ENCODE data around the gene PDE1C. TPM values are rescaled to one million over a fixed set of nuclear protein-coding genes. Genes with fewer than 3 reads are reported as not detected.

PDE1C gene
- total RNA-seq (not detected), polyA plus RNA-seq (not detected)

DNA sequence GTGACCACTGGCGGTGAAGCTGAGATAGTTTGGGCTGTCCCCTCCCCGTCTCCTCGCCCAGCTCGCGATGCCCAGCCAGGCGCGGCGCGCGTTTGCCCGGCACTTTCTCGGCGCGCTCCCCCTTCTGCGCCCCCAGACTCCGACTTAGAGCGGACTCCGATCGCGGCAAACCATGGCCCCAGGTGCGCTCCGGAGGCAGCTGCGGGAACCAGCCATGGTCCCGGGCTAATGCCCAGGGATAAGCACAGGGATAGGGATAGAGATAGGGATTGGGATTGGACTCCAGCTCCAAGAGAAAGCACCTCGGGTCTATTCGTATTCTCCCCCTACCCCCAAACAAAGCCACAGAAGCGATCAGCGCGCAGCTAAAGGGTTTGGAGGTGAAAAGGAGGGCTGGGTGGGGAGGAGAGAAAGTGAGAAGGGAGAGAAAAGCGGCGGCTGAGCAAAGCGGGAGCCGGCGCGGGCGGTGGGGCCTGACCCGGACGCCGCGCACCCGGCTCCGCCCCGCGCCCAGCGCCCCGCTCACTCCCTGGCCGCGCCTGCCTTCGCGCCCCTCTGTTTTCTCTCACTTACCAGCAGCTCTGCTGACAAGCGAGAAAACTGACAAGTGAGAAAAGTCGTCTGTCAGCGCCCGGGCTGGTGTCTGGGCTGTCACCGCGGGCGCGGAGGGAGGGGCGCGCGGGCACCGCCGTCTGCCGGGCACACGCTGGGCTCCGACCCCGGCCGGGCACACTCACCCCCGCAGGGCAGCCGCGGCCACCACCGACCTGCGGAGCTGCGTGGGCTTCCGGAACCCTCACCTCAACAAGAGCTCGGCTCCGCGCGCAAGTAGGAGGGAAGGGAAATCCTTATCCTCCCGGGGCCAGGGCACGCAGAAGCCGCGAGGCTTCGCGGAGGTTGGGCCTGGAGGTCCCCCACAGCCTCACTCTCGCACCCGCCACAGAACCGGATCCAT lies at the start of gene PDE1C:
Gene PDE1C (minus strand): TSS at position 2 of the 955 bp plus-strand sequence.
- H3K36me3 Mint-ChIP-seq: no peaks in the 10 kb centered on the region
- Histone ChIP-seq H3K36me3 (ENCODE audit: control insufficient read depth, insufficient read depth, low read length) (no peaks in the 10 kb centered on the region), H3K9me3 (ENCODE audit: control insufficient read depth in 2 of 2, low read length in 2 of 2) (no peaks in the 10 kb centered on the region), H3K27ac (ENCODE audit: insufficient read depth, low read length, poor library complexity, severe bottlenecking) (no peak within 1 kb of the TSS), H3K4me3 (ENCODE audit: low read depth, low read length) (no peak within 1 kb of the TSS), H3K4me1 (ENCODE audit: control insufficient read depth, insufficient read depth, low read length, poor library complexity, severe bottlenecking) (no peaks in the 10 kb centered on the region), H3K27me3 (ENCODE audit: control insufficient read depth, insufficient read depth, low read length) (no peaks in the 10 kb centered on the region)
- H3K4me1 Mint-ChIP-seq: no peaks in the 10 kb centered on the region
- H3K9me3 Mint-ChIP-seq: peaks cover 0 to 7% (median 1%) of the 10 kb centered on the region in 7 donors
- H3K27me3 Mint-ChIP-seq: peaks cover 29% of the 10 kb centered on the region
- no peak for ATAC-seq (ENCODE audit: low read depth in 2 of 2)
- DNase-seq: no peak
- no peak within 1 kb of the TSS for H3K27ac Mint-ChIP-seq
- H3K4me3 Mint-ChIP-seq: no peak within 1 kb of the TSS

DNA sequence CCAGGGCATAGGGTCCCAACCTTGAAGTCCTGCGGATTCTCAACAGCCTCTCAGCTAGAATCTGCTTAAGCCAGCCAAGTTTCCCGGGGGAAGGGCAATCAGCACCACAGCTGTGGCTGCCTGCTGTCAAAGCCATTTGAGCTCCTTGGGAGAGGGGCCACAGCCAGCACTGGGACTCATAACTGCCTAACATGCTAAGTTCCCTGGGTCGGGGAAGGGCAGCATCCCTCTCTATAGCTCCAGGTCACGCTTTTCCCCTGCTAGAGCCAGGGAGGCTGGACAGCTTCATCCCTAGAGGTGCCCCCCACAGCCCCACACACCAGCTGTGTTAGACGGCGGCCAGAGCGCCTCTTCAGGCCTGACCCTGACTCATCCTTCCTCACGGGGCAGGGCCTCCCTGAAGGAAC lies 49.6 kb upstream of the PDE1C start:
- no peaks in the 10 kb centered on the region for H3K27me3 ChIP-seq (ENCODE audit: control insufficient read depth, insufficient read depth, low read length)
- Mint-ChIP-seq H3K36me3 (no peaks in the 10 kb centered on the region), H3K9me3 (peaks cover 3 to 24% (median 7%) of the 10 kb centered on the region in 7 donors), H3K27me3 (no peaks in the 10 kb centered on the region), H3K27ac (no peak overlapping the region), H3K4me1 (no peaks in the 10 kb centered on the region), H3K4me3 (no peak overlapping the region)
- H3K36me3 ChIP-seq (ENCODE audit: control insufficient read depth, insufficient read depth, low read length): no peaks in the 10 kb centered on the region
- no peak overlapping the region for H3K27ac ChIP-seq (ENCODE audit: insufficient read depth, low read length, poor library complexity, severe bottlenecking)
- H3K4me3 ChIP-seq (ENCODE audit: low read depth, low read length): no peak overlapping the region
- DNase-seq (no peak), ATAC-seq (ENCODE audit: low read depth in 2 of 2) (no peak)
- H3K9me3 ChIP-seq (ENCODE audit: control insufficient read depth in 2 of 2, low read length in 2 of 2): peaks cover 0 to 1% of the 10 kb centered on the region in 2 experiments
- H3K4me1 ChIP-seq (ENCODE audit: control insufficient read depth, insufficient read depth, low read length, poor library complexity, severe bottlenecking): no peaks in the 10 kb centered on the region

DNA sequence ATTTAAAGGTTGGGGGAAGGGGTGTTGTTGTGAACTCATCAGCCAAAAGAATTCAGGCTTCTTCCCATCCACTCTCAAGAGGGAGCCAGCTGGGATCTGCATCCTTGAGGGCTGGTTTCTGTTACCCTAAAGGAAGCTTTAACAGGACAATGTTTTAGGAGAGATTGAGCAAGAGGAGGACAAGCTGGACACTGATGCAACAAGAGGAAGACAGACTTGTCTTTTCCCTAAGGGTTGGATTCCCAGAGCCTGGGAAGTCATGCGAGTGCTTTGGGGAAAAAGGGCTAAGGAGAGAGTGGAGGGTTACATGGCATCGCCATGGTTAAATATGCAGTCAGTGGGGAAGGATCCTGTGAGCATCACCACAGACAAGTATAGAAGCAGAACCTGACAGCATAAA lies 47.6 kb upstream of the PDE1C start:
- Mint-ChIP-seq H3K9me3 (peaks cover 2 to 17% (median 4%) of the 10 kb centered on the region in 7 donors), H3K27me3 (no peaks in the 10 kb centered on the region), H3K27ac (no peak overlapping the region), H3K4me3 (no peak overlapping the region), H3K4me1 (no peaks in the 10 kb centered on the region), H3K36me3 (no peaks in the 10 kb centered on the region)
- ATAC-seq (ENCODE audit: low read depth in 2 of 2) (no peak), DNase-seq (no peak)
- no peak overlapping the region for H3K4me3 ChIP-seq (ENCODE audit: low read depth, low read length)
- H3K27me3 ChIP-seq (ENCODE audit: control insufficient read depth, insufficient read depth, low read length): no peaks in the 10 kb centered on the region
- H3K27ac ChIP-seq (ENCODE audit: insufficient read depth, low read length, poor library complexity, severe bottlenecking): no peak overlapping the region
- H3K4me1 ChIP-seq (ENCODE audit: control insufficient read depth, insufficient read depth, low read length, poor library complexity, severe bottlenecking): no peaks in the 10 kb centered on the region
- H3K9me3 ChIP-seq (ENCODE audit: control insufficient read depth in 2 of 2, low read length in 2 of 2): peaks cover 0 to 1% of the 10 kb centered on the region in 2 experiments
- H3K36me3 ChIP-seq (ENCODE audit: control insufficient read depth, insufficient read depth, low read length): no peaks in the 10 kb centered on the region

DNA sequence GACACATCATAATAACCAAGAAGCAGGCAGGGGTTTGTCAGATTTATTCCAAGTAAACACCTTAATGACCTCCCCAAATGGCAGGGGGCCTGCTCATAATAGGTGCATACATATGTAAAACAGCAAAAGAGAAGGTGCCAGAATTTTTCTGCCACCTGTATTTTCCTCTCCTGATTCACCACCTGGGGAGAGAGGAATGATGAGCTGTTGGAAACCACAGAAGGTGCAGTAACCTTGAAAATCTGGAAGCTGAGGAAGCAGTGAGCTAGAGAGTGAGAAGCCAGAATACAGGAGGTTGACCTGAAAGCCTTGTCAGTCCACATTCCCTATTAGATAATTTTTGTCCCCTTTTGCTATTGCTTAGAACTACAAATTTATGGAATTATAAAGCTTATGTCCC lies 46.2 kb upstream of the PDE1C start:
- H3K27ac Mint-ChIP-seq: no peak overlapping the region
- no peaks in the 10 kb centered on the region for H3K27me3 Mint-ChIP-seq
- H3K4me3 Mint-ChIP-seq: no peak overlapping the region
- H3K4me1 Mint-ChIP-seq: no peaks in the 10 kb centered on the region
- peaks cover 2 to 17% (median 5%) of the 10 kb centered on the region in 7 donors for H3K9me3 Mint-ChIP-seq
- DNase-seq (no peak), ATAC-seq (ENCODE audit: low read depth in 2 of 2) (no peak)
- Histone ChIP-seq H3K36me3 (ENCODE audit: control insufficient read depth, insufficient read depth, low read length) (no peaks in the 10 kb centered on the region), H3K27me3 (ENCODE audit: control insufficient read depth, insufficient read depth, low read length) (no peaks in the 10 kb centered on the region), H3K27ac (ENCODE audit: insufficient read depth, low read length, poor library complexity, severe bottlenecking) (no peak overlapping the region), H3K9me3 (ENCODE audit: control insufficient read depth in 2 of 2, low read length in 2 of 2) (peaks cover 1 to 3% of the 10 kb centered on the region in 2 experiments), H3K4me1 (ENCODE audit: control insufficient read depth, insufficient read depth, low read length, poor library complexity, severe bottlenecking) (no peaks in the 10 kb centered on the region), H3K4me3 (ENCODE audit: low read depth, low read length) (no peak overlapping the region)
- no peaks in the 10 kb centered on the region for H3K36me3 Mint-ChIP-seq

DNA sequence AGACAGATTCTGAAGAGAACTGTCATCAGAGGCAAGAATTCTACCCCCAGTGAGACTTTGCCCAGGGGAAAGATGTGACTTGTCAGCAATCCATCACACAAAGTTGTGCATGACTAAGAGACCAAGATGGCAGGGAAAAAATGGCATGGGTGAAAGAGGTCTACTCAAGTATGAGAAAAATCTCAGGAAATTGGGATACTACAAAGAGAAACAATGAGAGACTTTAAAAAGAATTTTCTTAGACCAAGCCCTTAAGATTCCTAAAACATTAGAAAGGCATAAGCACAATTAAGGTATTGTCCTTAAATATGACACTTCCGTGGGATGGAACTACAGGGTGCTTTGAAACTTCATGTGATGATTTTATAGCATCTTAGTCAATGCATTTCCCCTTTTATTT lies 45.6 kb upstream of the PDE1C start:
- Mint-ChIP-seq H3K36me3 (no peaks in the 10 kb centered on the region), H3K27ac (no peak overlapping the region), H3K27me3 (no peaks in the 10 kb centered on the region), H3K9me3 (peaks cover under 1 to 15% (median 7%) of the 10 kb centered on the region in 7 donors), H3K4me3 (no peak overlapping the region), H3K4me1 (no peaks in the 10 kb centered on the region)
- no peak overlapping the region for H3K27ac ChIP-seq (ENCODE audit: insufficient read depth, low read length, poor library complexity, severe bottlenecking)
- H3K9me3 ChIP-seq (ENCODE audit: control insufficient read depth in 2 of 2, low read length in 2 of 2): peaks cover 1 to 4% of the 10 kb centered on the region in 2 experiments
- no peaks in the 10 kb centered on the region for H3K4me1 ChIP-seq (ENCODE audit: control insufficient read depth, insufficient read depth, low read length, poor library complexity, severe bottlenecking)
- DNase-seq: no peak
- no peak for ATAC-seq (ENCODE audit: low read depth in 2 of 2)
- no peak overlapping the region for H3K4me3 ChIP-seq (ENCODE audit: low read depth, low read length)
- H3K27me3 ChIP-seq (ENCODE audit: control insufficient read depth, insufficient read depth, low read length): no peaks in the 10 kb centered on the region
- no peaks in the 10 kb centered on the region for H3K36me3 ChIP-seq (ENCODE audit: control insufficient read depth, insufficient read depth, low read length)

DNA sequence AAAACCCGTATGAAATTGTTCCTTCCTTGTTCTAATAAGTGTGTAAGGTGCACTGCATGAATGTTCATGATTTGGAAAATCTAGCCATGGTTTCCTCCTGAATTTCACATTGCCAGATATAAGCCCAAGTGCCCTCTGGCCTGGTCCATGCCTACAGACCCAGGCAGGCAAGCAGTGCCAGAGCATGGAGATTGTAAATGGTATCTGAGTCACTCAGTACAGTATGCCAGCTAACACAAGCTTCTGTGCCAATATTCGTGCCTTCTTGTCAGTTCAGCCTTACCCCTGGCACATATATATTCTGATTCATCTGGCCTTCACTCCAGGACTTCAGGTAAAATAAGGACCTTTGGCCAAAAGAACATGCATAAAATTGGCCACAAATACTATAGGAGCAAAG lies 38.4 kb upstream of the PDE1C start:
- no peak overlapping the region for H3K4me3 ChIP-seq (ENCODE audit: low read depth, low read length)
- H3K27me3 ChIP-seq (ENCODE audit: control insufficient read depth, insufficient read depth, low read length): no peaks in the 10 kb centered on the region
- H3K27me3 Mint-ChIP-seq: no peaks in the 10 kb centered on the region
- ATAC-seq (ENCODE audit: low read depth in 2 of 2): no peak
- DNase-seq: no peak
- H3K36me3 ChIP-seq (ENCODE audit: control insufficient read depth, insufficient read depth, low read length): no peaks in the 10 kb centered on the region
- H3K9me3 ChIP-seq (ENCODE audit: control insufficient read depth in 2 of 2, low read length in 2 of 2): peaks cover 2 to 4% of the 10 kb centered on the region in 2 experiments
- H3K9me3 Mint-ChIP-seq: peaks cover under 1 to 35% (median 10%) of the 10 kb centered on the region in 7 donors
- no peaks in the 10 kb centered on the region for H3K4me1 Mint-ChIP-seq
- H3K4me3 Mint-ChIP-seq: no peak overlapping the region
- no peaks in the 10 kb centered on the region for H3K36me3 Mint-ChIP-seq
- H3K27ac Mint-ChIP-seq: no peak overlapping the region
- no peaks in the 10 kb centered on the region for H3K4me1 ChIP-seq (ENCODE audit: control insufficient read depth, insufficient read depth, low read length, poor library complexity, severe bottlenecking)
- no peak overlapping the region for H3K27ac ChIP-seq (ENCODE audit: insufficient read depth, low read length, poor library complexity, severe bottlenecking)

DNA sequence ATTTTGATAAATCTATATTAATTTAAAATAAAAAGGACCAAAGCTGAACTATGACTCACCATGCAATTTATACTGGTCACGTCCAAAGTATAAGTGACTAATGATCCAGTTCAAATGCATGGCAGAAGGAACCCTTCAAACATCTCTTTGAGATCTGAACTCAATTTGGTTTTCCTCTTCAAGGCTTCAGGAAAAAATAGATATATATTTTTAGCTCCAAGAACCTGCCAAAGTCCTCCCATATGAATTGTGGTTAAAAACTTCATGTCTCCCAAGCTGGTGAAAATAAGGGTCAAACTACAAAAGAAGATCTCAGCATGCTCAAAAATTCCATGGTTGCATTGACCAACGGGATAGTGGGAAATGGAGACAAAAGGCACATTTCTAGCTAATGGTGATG lies 34.6 kb upstream of the PDE1C start:
- Histone ChIP-seq H3K4me1 (ENCODE audit: control insufficient read depth, insufficient read depth, low read length, poor library complexity, severe bottlenecking) (no peaks in the 10 kb centered on the region), H3K9me3 (ENCODE audit: control insufficient read depth in 2 of 2, low read length in 2 of 2) (peaks cover 0 to 5% of the 10 kb centered on the region in 2 experiments), H3K4me3 (ENCODE audit: low read depth, low read length) (no peak overlapping the region), H3K27me3 (ENCODE audit: control insufficient read depth, insufficient read depth, low read length) (no peaks in the 10 kb centered on the region), H3K27ac (ENCODE audit: insufficient read depth, low read length, poor library complexity, severe bottlenecking) (no peak overlapping the region), H3K36me3 (ENCODE audit: control insufficient read depth, insufficient read depth, low read length) (no peaks in the 10 kb centered on the region)
- ATAC-seq (ENCODE audit: low read depth in 2 of 2) (no peak), DNase-seq (no peak)
- Mint-ChIP-seq H3K36me3 (no peaks in the 10 kb centered on the region), H3K27me3 (no peaks in the 10 kb centered on the region), H3K9me3 (peaks cover 0 to 37% (median 10%) of the 10 kb centered on the region in 7 donors), H3K4me1 (no peaks in the 10 kb centered on the region), H3K27ac (no peak overlapping the region), H3K4me3 (no peak overlapping the region)

DNA sequence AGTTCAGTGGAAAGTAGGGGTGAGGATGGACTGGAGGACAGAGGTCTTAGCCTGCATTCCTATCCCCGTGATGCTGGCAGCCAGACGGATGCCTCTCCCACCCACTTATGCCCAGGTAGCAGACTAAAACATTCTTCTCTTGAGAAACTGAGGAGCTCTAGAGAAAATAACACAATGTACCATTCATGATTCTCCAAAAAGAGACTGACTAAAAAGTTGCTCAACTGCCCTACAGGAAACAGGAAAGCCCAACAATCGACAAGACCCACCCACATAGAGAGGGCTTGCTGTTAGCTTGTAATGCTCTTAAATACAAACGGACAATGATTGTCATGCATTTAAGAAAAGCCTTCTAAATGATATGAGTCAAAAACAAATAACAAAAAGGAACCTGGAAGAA lies 33.2 kb upstream of the PDE1C start:
- Histone ChIP-seq H3K9me3 (ENCODE audit: control insufficient read depth in 2 of 2, low read length in 2 of 2) (peaks cover 0 to 5% of the 10 kb centered on the region in 2 experiments), H3K27me3 (ENCODE audit: control insufficient read depth, insufficient read depth, low read length) (no peaks in the 10 kb centered on the region), H3K4me3 (ENCODE audit: low read depth, low read length) (no peak overlapping the region), H3K27ac (ENCODE audit: insufficient read depth, low read length, poor library complexity, severe bottlenecking) (no peak overlapping the region), H3K4me1 (ENCODE audit: control insufficient read depth, insufficient read depth, low read length, poor library complexity, severe bottlenecking) (no peaks in the 10 kb centered on the region), H3K36me3 (ENCODE audit: control insufficient read depth, insufficient read depth, low read length) (no peaks in the 10 kb centered on the region)
- Mint-ChIP-seq H3K4me1 (no peaks in the 10 kb centered on the region), H3K4me3 (no peak overlapping the region), H3K9me3 (peaks cover 1 to 38% (median 9%) of the 10 kb centered on the region in 7 donors), H3K27me3 (no peaks in the 10 kb centered on the region), H3K27ac (no peak overlapping the region), H3K36me3 (no peaks in the 10 kb centered on the region)
- DNase-seq (no peak), ATAC-seq (ENCODE audit: low read depth in 2 of 2) (no peak)

All from CD4-positive, CD25-positive, alpha-beta regulatory T cell (primary cell).